Measurements from ENCODE around the gene FAM107B.
"Not testable (repeated sequence)": the region's sequence is repeated elsewhere in the genome, so short reads cannot be mapped to it uniquely, and the experiment has no call there.

DNA sequence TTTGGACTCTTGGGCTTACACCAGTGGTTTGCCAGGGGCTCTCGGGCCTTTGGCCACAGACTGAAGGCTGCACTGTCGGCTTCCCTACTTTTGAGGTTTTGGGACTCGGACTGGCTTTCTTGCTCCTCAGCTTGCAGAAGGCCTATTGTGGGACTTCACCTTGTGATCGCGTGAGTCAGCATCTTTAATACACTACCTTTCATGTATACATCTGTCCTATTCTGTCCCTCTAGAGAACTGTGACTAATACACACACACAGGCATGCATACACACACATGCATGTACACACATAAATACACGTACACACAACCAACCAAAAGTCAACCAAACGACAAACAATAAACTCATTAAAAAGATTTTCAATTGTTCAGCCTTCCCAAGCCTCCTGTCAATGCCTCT, 86.5 kb downstream of the FAM107B start:
- not testable (repeated sequence) for TF ChIP-seq EZH2 (IDR thresholded peaks at IDR 0.05; ENCODE audit: insufficient read depth, poor library complexity, severe bottlenecking); EZH2phosphoT487 (IDR thresholded peaks at IDR 0.05; ENCODE audit: insufficient read depth, low read depth)

Measured in GM23248 (cell line).